HEK293 (cell line): ENCODE data around the gene ZNF280A.

ENCODE experiments used
- CTCF ChIA-PET: fragments of 350-600 bp; formaldehyde crosslinking; extraction: SDS; loops from one replicate; lab custom pipeline; 2021; ENCODE audit warnings: antibody characterized with exemption; lab: Yijun Ruan, JAX
- POLR2A ChIA-PET: fragments of 300-600 bp; formaldehyde crosslinking; extraction: SDS; loops from one replicate; lab custom pipeline; 2020; ENCODE audit warnings: antibody characterized with exemption, inconsistent platforms; lab: Yijun Ruan, JAX
- H3K27ac ChIP-seq: fragments of 200-500 bp; sonication (Bioruptor generic); 2 replicates; pipeline ENCODE4 v1.5.1; 2014; ENCODE audit warnings: low read depth, low read length, control low read depth, inconsistent platforms; ENCODE audit errors: extremely low read depth
- H3K36me3 ChIP-seq, 2 experiments: fragments of 200-500 bp in 1 of 2; sonication (Bioruptor generic) in 1 of 2; 1 replicate in 1 of 2; 2 replicates in 1 of 2; pipeline ENCODE4 v1.5.1; 2014 to 2017; ENCODE audit warnings: inconsistent platforms in 2 of 2, low read length in 2 of 2; ENCODE audit not compliant: control insufficient read depth in 2 of 2, insufficient read depth in 1 of 2
- H3K4me1 ChIP-seq: fragments of 200-500 bp; sonication (Bioruptor generic); 2 replicates; pipeline ENCODE4 v1.5.1; 2014; ENCODE audit warnings: mild to moderate bottlenecking, low read length, inconsistent platforms; ENCODE audit not compliant: control insufficient read depth, insufficient read depth
- H3K4me3 ChIP-seq: 2 replicates; pipeline ENCODE4 v1.5.1; 2011; ENCODE audit warnings: low read depth, mild to moderate bottlenecking, control low read depth, low read length, moderate library complexity
- H3K9me3 ChIP-seq: fragments of 200-500 bp; sonication (Bioruptor generic); 2 replicates; pipeline ENCODE4 v1.5.1; 2014; ENCODE audit warnings: low read depth, low read length, inconsistent platforms; ENCODE audit not compliant: control insufficient read depth, insufficient read depth
- KLF10 ChIP-seq: fragments of 450-650 bp; IDR thresholded peaks from 2 replicates; pipeline ENCODE4 v1.5.1; 2018; ENCODE audit warnings: missing biosample characterization, mild to moderate bottlenecking, missing genetic modification characterization
- MZF1 ChIP-seq: fragments of 450-650 bp; formaldehyde crosslinking; IDR thresholded peaks from 2 replicates; pipeline ENCODE4 v1.5.1; 2017; ENCODE audit warnings: missing biosample characterization, missing genetic modification characterization, borderline replicate concordance
- REPIN1 ChIP-seq: fragments of 450-650 bp; formaldehyde crosslinking; IDR thresholded peaks from 2 replicates; pipeline ENCODE4 v1.5.1; 2017; ENCODE audit warnings: missing biosample characterization, missing genetic modification characterization, low read depth
- SP2 ChIP-seq: fragments of 450-650 bp; formaldehyde crosslinking; IDR thresholded peaks from 2 replicates; pipeline ENCODE4 v1.5.1; 2016; ENCODE audit warnings: missing biosample characterization, missing genetic modification characterization
- SP3 ChIP-seq: fragments of 450-650 bp; formaldehyde crosslinking; IDR thresholded peaks from 2 replicates; pipeline ENCODE4 v1.5.1; 2016; ENCODE audit warnings: missing biosample characterization, missing genetic modification characterization
- ZFP41 ChIP-seq: fragments of 450-650 bp; formaldehyde crosslinking; IDR thresholded peaks from 2 replicates; pipeline ENCODE4 v1.5.1; 2016; ENCODE audit warnings: missing biosample characterization, missing genetic modification characterization, borderline replicate concordance
- ZNF202 ChIP-seq: fragments of 450-650 bp; formaldehyde crosslinking; IDR thresholded peaks from 2 replicates; pipeline ENCODE4 v1.5.1; 2016; ENCODE audit warnings: missing biosample characterization, missing genetic modification characterization, borderline replicate concordance
- ZNF341 ChIP-seq: fragments of 450-650 bp; formaldehyde crosslinking; IDR thresholded peaks from 2 replicates; pipeline ENCODE4; 2016; ENCODE audit warnings: low read depth, missing biosample characterization, missing genetic modification characterization
- ZNF354C ChIP-seq: fragments of 450-650 bp; formaldehyde crosslinking; IDR thresholded peaks from 2 replicates; pipeline ENCODE4 v1.5.1; 2016; ENCODE audit warnings: missing biosample characterization, missing genetic modification characterization, low read depth, borderline replicate concordance
- ZNF366 ChIP-seq: fragments of 450-650 bp; formaldehyde crosslinking; conservative IDR thresholded peaks from 2 replicates; pipeline ENCODE4 v1.5.1; 2016; ENCODE audit warnings: missing biosample characterization, missing genetic modification characterization
- ZNF623 ChIP-seq: fragments of 450-650 bp; formaldehyde crosslinking; IDR thresholded peaks from 2 replicates; pipeline ENCODE4 v1.5.1; 2016; ENCODE audit warnings: missing biosample characterization, missing genetic modification characterization
- ZNF626 ChIP-seq: fragments of 450-650 bp; sonication (Bioruptor Pico); formaldehyde crosslinking; IDR thresholded peaks from 2 replicates; pipeline ENCODE4 v1.5.1; 2018; ENCODE audit warnings: missing biosample characterization, missing genetic modification characterization, inconsistent platforms
- ZNF768 ChIP-seq: fragments of 450-650 bp; formaldehyde crosslinking; IDR thresholded peaks from 2 replicates; pipeline ENCODE4 v1.5.1; 2018; ENCODE audit warnings: missing biosample characterization, mild to moderate bottlenecking, missing genetic modification characterization
- TF ChIP-seq, protein P1 (sequence below): fragments of 450-650 bp; formaldehyde crosslinking; IDR thresholded peaks from 2 replicates; pipeline ENCODE4 v1.5.1; 2016; ENCODE audit warnings: missing biosample characterization, missing genetic modification characterization, low read depth
- TF ChIP-seq, protein P2 (sequence below): fragments of 450-650 bp; formaldehyde crosslinking; IDR thresholded peaks from 2 replicates; pipeline ENCODE4 v1.5.1; 2016; ENCODE audit warnings: missing biosample characterization, missing genetic modification characterization
- TF ChIP-seq, protein P3 (sequence below): fragments of 450-650 bp; formaldehyde crosslinking; IDR thresholded peaks from 2 replicates; pipeline ENCODE4 v1.5.1; 2017; ENCODE audit warnings: missing biosample characterization, missing genetic modification characterization
- TF ChIP-seq, protein P4 (sequence below): fragments of 450-650 bp; formaldehyde crosslinking; IDR thresholded peaks from 2 replicates; pipeline ENCODE4 v1.5.1; 2016; ENCODE audit warnings: missing biosample characterization, missing genetic modification characterization

The ZNF280A gene

DNA sequence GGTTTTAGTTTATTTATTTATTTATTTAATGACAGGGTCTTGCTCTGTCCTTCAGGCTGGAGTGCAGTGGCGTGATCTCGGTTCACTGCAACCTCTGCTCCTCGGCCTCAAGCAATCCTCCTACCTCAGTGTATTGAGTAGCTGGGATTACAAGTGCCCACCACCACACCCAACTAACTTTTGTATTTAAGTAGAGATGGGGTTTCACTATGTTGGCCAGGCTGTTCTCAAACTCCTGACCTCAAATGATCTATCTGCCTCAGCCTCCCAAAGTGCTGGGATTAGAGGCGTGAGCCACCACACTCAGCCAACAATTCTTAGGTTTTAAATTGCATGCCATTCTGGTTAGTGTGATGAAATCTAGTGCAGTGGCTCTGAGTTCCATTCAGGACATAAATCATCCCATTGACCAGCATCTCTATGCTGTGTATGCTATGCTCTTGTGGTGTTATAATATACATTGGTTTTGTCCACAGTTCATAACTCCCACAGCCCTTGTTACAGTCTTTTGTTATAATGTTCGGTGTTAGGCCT lies 40.0 kb downstream of the ZNF280A start:
- Histone ChIP-seq H3K4me3 (no peak overlapping the region), H3K9me3 (no peaks in the 10 kb centered on the region), H3K4me1 (no peaks in the 10 kb centered on the region), H3K36me3 (peaks cover 0 to 4% of the 10 kb centered on the region in 2 experiments; a peak in 2 of 3 replicates), H3K27ac (no peak overlapping the region)
- ChIA-PET CTCF (interaction anchor here (1.3 to 12.6 kb wide), 2 partner anchors 16 to 96 kb away, joined by 4 to 87 read pairs; no protein-coding TSS in a partner anchor), POLR2A (interaction anchor here (0.9 to 1.0 kb wide), 2 partner anchors 24 to 29 kb away, joined by 3 read pairs; partner anchors contain the start of gene ZNF280B)
- TF ChIP-seq ZNF202 (tag by site-specific recombination): no peak
- TF ChIP-seq, protein P1, sequence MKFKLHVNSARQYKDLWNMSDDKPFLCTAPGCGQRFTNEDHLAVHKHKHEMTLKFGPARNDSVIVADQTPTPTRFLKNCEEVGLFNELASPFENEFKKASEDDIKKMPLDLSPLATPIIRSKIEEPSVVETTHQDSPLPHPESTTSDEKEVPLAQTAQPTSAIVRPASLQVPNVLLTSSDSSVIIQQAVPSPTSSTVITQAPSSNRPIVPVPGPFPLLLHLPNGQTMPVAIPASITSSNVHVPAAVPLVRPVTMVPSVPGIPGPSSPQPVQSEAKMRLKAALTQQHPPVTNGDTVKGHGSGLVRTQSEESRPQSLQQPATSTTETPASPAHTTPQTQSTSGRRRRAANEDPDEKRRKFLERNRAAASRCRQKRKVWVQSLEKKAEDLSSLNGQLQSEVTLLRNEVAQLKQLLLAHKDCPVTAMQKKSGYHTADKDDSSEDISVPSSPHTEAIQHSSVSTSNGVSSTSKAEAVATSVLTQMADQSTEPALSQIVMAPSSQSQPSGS (tag by site-specific recombination): no peak
- TF ChIP-seq MZF1: no peak
- no peak for TF ChIP-seq ZNF366 (tag by site-specific recombination)
- no peak for TF ChIP-seq SP3 (tag by site-specific recombination)
- TF ChIP-seq, protein P2, sequence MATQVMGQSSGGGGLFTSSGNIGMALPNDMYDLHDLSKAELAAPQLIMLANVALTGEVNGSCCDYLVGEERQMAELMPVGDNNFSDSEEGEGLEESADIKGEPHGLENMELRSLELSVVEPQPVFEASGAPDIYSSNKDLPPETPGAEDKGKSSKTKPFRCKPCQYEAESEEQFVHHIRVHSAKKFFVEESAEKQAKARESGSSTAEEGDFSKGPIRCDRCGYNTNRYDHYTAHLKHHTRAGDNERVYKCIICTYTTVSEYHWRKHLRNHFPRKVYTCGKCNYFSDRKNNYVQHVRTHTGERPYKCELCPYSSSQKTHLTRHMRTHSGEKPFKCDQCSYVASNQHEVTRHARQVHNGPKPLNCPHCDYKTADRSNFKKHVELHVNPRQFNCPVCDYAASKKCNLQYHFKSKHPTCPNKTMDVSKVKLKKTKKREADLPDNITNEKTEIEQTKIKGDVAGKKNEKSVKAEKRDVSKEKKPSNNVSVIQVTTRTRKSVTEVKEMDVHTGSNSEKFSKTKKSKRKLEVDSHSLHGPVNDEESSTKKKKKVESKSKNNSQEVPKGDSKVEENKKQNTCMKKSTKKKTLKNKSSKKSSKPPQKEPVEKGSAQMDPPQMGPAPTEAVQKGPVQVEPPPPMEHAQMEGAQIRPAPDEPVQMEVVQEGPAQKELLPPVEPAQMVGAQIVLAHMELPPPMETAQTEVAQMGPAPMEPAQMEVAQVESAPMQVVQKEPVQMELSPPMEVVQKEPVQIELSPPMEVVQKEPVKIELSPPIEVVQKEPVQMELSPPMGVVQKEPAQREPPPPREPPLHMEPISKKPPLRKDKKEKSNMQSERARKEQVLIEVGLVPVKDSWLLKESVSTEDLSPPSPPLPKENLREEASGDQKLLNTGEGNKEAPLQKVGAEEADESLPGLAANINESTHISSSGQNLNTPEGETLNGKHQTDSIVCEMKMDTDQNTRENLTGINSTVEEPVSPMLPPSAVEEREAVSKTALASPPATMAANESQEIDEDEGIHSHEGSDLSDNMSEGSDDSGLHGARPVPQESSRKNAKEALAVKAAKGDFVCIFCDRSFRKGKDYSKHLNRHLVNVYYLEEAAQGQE (tag by site-specific recombination): no peak
- no peak for TF ChIP-seq ZNF768
- no peak for TF ChIP-seq ZNF354C (tag by site-specific recombination)
- TF ChIP-seq KLF10 (tag by site-specific recombination): no peak
- TF ChIP-seq ZFP41 (tag by site-specific recombination): no peak
- TF ChIP-seq, protein P3, sequence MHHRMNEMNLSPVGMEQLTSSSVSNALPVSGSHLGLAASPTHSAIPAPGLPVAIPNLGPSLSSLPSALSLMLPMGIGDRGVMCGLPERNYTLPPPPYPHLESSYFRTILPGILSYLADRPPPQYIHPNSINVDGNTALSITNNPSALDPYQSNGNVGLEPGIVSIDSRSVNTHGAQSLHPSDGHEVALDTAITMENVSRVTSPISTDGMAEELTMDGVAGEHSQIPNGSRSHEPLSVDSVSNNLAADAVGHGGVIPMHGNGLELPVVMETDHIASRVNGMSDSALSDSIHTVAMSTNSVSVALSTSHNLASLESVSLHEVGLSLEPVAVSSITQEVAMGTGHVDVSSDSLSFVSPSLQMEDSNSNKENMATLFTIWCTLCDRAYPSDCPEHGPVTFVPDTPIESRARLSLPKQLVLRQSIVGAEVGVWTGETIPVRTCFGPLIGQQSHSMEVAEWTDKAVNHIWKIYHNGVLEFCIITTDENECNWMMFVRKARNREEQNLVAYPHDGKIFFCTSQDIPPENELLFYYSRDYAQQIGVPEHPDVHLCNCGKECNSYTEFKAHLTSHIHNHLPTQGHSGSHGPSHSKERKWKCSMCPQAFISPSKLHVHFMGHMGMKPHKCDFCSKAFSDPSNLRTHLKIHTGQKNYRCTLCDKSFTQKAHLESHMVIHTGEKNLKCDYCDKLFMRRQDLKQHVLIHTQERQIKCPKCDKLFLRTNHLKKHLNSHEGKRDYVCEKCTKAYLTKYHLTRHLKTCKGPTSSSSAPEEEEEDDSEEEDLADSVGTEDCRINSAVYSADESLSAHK (tag by site-specific recombination): no peak
- TF ChIP-seq ZNF626 (tag by site-specific recombination): no peak
- TF ChIP-seq, protein P4, sequence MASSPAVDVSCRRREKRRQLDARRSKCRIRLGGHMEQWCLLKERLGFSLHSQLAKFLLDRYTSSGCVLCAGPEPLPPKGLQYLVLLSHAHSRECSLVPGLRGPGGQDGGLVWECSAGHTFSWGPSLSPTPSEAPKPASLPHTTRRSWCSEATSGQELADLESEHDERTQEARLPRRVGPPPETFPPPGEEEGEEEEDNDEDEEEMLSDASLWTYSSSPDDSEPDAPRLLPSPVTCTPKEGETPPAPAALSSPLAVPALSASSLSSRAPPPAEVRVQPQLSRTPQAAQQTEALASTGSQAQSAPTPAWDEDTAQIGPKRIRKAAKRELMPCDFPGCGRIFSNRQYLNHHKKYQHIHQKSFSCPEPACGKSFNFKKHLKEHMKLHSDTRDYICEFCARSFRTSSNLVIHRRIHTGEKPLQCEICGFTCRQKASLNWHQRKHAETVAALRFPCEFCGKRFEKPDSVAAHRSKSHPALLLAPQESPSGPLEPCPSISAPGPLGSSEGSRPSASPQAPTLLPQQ: no peak
- TF ChIP-seq ZNF623 (tag by site-specific recombination): no peak
- no peak for TF ChIP-seq SP2 (tag by site-specific recombination)
- TF ChIP-seq ZNF341: no peak
- no peak for TF ChIP-seq REPIN1 (tag by site-specific recombination)
